ENCODE results near the gene HES6. TPM values are rescaled to one million over a fixed set of nuclear protein-coding genes. Genes with fewer than 3 reads are reported as not detected.

The HES6 gene
- total and polyA plus RNA-seq, 4 donors = 22.3 to 114 (median 76.6) TPM

GRCh38 chr2:238238311-238238765, 1.5 kb downstream of the HES6 start:
- DNase-seq (ENCODE audit: low read depth in 4 of 6, low spot score in 6 of 6) = no peak
- Histone ChIP-seq H3K36me3 (ENCODE audit: control insufficient read depth, insufficient read depth, low read length) (peaks cover 12% of the 10 kb centered on the region), H3K27ac (ENCODE audit: low read depth, low read length) (no peak overlapping the region), H3K4me1 (ENCODE audit: control insufficient read depth, insufficient read depth, low read length) (peaks cover 45% of the 10 kb centered on the region), H3K27me3 (ENCODE audit: control insufficient read depth, insufficient read depth, low read length) (no peaks in the 10 kb centered on the region), H3K9me3 (ENCODE audit: control insufficient read depth, insufficient read depth, low read length) (no peaks in the 10 kb centered on the region), H3K4me3 (ENCODE audit: low read depth, low read length) (no peak overlapping the region)
- 81% methylated on average over 2 of the region's 5 CpGs for WGBS (ENCODE audit: insufficient coverage)

GRCh38 chr2:238237431-238238135, 2.3 kb downstream of the HES6 start:
- peaks cover 12% of the 10 kb centered on the region for H3K36me3 ChIP-seq (ENCODE audit: control insufficient read depth, insufficient read depth, low read length)
- WGBS (ENCODE audit: insufficient coverage) = 91% methylated on average over 8 of the region's 11 CpGs
- peaks cover 38% of the 10 kb centered on the region for H3K4me1 ChIP-seq (ENCODE audit: control insufficient read depth, insufficient read depth, low read length)
- no peak overlapping the region for H3K4me3 ChIP-seq (ENCODE audit: low read depth, low read length)
- H3K27ac ChIP-seq (ENCODE audit: low read depth, low read length) = no peak overlapping the region
- H3K9me3 ChIP-seq (ENCODE audit: control insufficient read depth, insufficient read depth, low read length) = no peaks in the 10 kb centered on the region
- H3K27me3 ChIP-seq (ENCODE audit: control insufficient read depth, insufficient read depth, low read length) = no peaks in the 10 kb centered on the region
- no peak for DNase-seq (ENCODE audit: low read depth in 4 of 6, low spot score in 6 of 6)

- Histone ChIP-seq H3K27me3 (ENCODE audit: control insufficient read depth, insufficient read depth, low read length) (no peaks in the 10 kb centered on the region), H3K9me3 (ENCODE audit: control insufficient read depth, insufficient read depth, low read length) (no peaks in the 10 kb centered on the region), H3K36me3 (ENCODE audit: control insufficient read depth, insufficient read depth, low read length) (peaks cover 12% of the 10 kb centered on the region), H3K27ac (ENCODE audit: low read depth, low read length) (no peak overlapping the region), H3K4me1 (ENCODE audit: control insufficient read depth, insufficient read depth, low read length) (peaks cover 38% of the 10 kb centered on the region), H3K4me3 (ENCODE audit: low read depth, low read length) (no peak overlapping the region)
- 88% methylated on average over 3 of the region's 4 CpGs for WGBS (ENCODE audit: insufficient coverage)
- DNase-seq (ENCODE audit: low read depth in 4 of 6, low spot score in 6 of 6) = no peak
Observed at GRCh38 chr2:238236571-238236970, 3.3 kb downstream of the HES6 start.

- no peak for DNase-seq (ENCODE audit: low read depth in 4 of 6, low spot score in 6 of 6)
- 88% methylated on average over 6 of the region's 7 CpGs for WGBS (ENCODE audit: insufficient coverage)
- Histone ChIP-seq H3K27ac (ENCODE audit: low read depth, low read length) (no peak overlapping the region), H3K27me3 (ENCODE audit: control insufficient read depth, insufficient read depth, low read length) (no peaks in the 10 kb centered on the region), H3K9me3 (ENCODE audit: control insufficient read depth, insufficient read depth, low read length) (no peaks in the 10 kb centered on the region), H3K4me3 (ENCODE audit: low read depth, low read length) (no peak overlapping the region), H3K4me1 (ENCODE audit: control insufficient read depth, insufficient read depth, low read length) (peaks cover 39% of the 10 kb centered on the region), H3K36me3 (ENCODE audit: control insufficient read depth, insufficient read depth, low read length) (peaks cover 12% of the 10 kb centered on the region)
Observed at GRCh38 chr2:238235856-238236255, 4.0 kb downstream of the HES6 start.

GRCh38 chr2:238235331-238235732, 4.5 kb downstream of the HES6 start:
- 93% methylated on average over 11 of the region's 11 CpGs for WGBS (ENCODE audit: insufficient coverage)
- DNase-seq (ENCODE audit: low read depth in 4 of 6, low spot score in 6 of 6) = no peak
- H3K27me3 ChIP-seq (ENCODE audit: control insufficient read depth, insufficient read depth, low read length) = no peaks in the 10 kb centered on the region
- H3K4me1 ChIP-seq (ENCODE audit: control insufficient read depth, insufficient read depth, low read length) = peaks cover 35% of the 10 kb centered on the region
- no peak overlapping the region for H3K4me3 ChIP-seq (ENCODE audit: low read depth, low read length)
- H3K9me3 ChIP-seq (ENCODE audit: control insufficient read depth, insufficient read depth, low read length) = no peaks in the 10 kb centered on the region
- H3K27ac ChIP-seq (ENCODE audit: low read depth, low read length) = no peak overlapping the region
- H3K36me3 ChIP-seq (ENCODE audit: control insufficient read depth, insufficient read depth, low read length) = peaks cover 12% of the 10 kb centered on the region

- Histone ChIP-seq H3K9me3 (ENCODE audit: control insufficient read depth, insufficient read depth, low read length) (no peaks in the 10 kb centered on the region), H3K27me3 (ENCODE audit: control insufficient read depth, insufficient read depth, low read length) (no peaks in the 10 kb centered on the region), H3K36me3 (ENCODE audit: control insufficient read depth, insufficient read depth, low read length) (peaks cover 8% of the 10 kb centered on the region), H3K4me3 (ENCODE audit: low read depth, low read length) (no peak overlapping the region), H3K27ac (ENCODE audit: low read depth, low read length) (no peak overlapping the region), H3K4me1 (ENCODE audit: control insufficient read depth, insufficient read depth, low read length) (peaks cover 43% of the 10 kb centered on the region)
- DNase-seq (ENCODE audit: low read depth in 4 of 6, low spot score in 6 of 6) = no peak
- WGBS (ENCODE audit: insufficient coverage) = 91% methylated on average over 6 of the region's 12 CpGs
Observed at GRCh38 chr2:238233625-238234024, 6.2 kb downstream of the HES6 start.

- DNase-seq (ENCODE audit: low read depth in 4 of 6, low spot score in 6 of 6) = no peak
- no peaks in the 10 kb centered on the region for H3K27me3 ChIP-seq (ENCODE audit: control insufficient read depth, insufficient read depth, low read length)
- peak overlapping the region; percentile 80 for H3K4me3 ChIP-seq (ENCODE audit: low read depth, low read length)
- WGBS (ENCODE audit: insufficient coverage) = 47% methylated on average over 21 of the region's 21 CpGs
- no peaks in the 10 kb centered on the region for H3K9me3 ChIP-seq (ENCODE audit: control insufficient read depth, insufficient read depth, low read length)
- H3K27ac ChIP-seq (ENCODE audit: low read depth, low read length) = no peak overlapping the region
- peaks cover 50% of the 10 kb centered on the region for H3K4me1 ChIP-seq (ENCODE audit: control insufficient read depth, insufficient read depth, low read length)
- peaks cover 12% of the 10 kb centered on the region for H3K36me3 ChIP-seq (ENCODE audit: control insufficient read depth, insufficient read depth, low read length)
Observed at GRCh38 chr2:238231809-238232208, 8.0 kb downstream of the HES6 start.

GRCh38 chr2:238231251-238231793, 8.5 kb downstream of the HES6 start:
- Histone ChIP-seq H3K36me3 (ENCODE audit: control insufficient read depth, insufficient read depth, low read length) (peaks cover 13% of the 10 kb centered on the region), H3K27ac (ENCODE audit: low read depth, low read length) (peak overlapping the region; percentile 47), H3K9me3 (ENCODE audit: control insufficient read depth, insufficient read depth, low read length) (no peaks in the 10 kb centered on the region), H3K4me3 (ENCODE audit: low read depth, low read length) (peak overlapping the region; percentile 80), H3K27me3 (ENCODE audit: control insufficient read depth, insufficient read depth, low read length) (no peaks in the 10 kb centered on the region), H3K4me1 (ENCODE audit: control insufficient read depth, insufficient read depth, low read length) (peaks cover 53% of the 10 kb centered on the region)
- DNase-seq (ENCODE audit: low read depth in 4 of 6, low spot score in 6 of 6) = peak in 2 of 6 donors; percentile 88 to 91
- WGBS (ENCODE audit: insufficient coverage) = 2% methylated on average over 46 of the region's 46 CpGs

GRCh38 chr2:238230699-238231098, 9.1 kb downstream of the HES6 start:
- peak overlapping the region; percentile 80 for H3K4me3 ChIP-seq (ENCODE audit: low read depth, low read length)
- DNase-seq (ENCODE audit: low read depth in 4 of 6, low spot score in 6 of 6) = no peak
- 76% methylated on average over 5 of the region's 5 CpGs for WGBS (ENCODE audit: insufficient coverage)
- no peaks in the 10 kb centered on the region for H3K27me3 ChIP-seq (ENCODE audit: control insufficient read depth, insufficient read depth, low read length)
- no peaks in the 10 kb centered on the region for H3K9me3 ChIP-seq (ENCODE audit: control insufficient read depth, insufficient read depth, low read length)
- peaks cover 19% of the 10 kb centered on the region for H3K36me3 ChIP-seq (ENCODE audit: control insufficient read depth, insufficient read depth, low read length)
- H3K27ac ChIP-seq (ENCODE audit: low read depth, low read length) = no peak overlapping the region
- peaks cover 59% of the 10 kb centered on the region for H3K4me1 ChIP-seq (ENCODE audit: control insufficient read depth, insufficient read depth, low read length)

GRCh38 chr2:238228700-238229099, 11.1 kb downstream of the HES6 start:
- H3K27me3 ChIP-seq (ENCODE audit: control insufficient read depth, insufficient read depth, low read length) = no peaks in the 10 kb centered on the region
- no peaks in the 10 kb centered on the region for H3K9me3 ChIP-seq (ENCODE audit: control insufficient read depth, insufficient read depth, low read length)
- peaks cover 31% of the 10 kb centered on the region for H3K36me3 ChIP-seq (ENCODE audit: control insufficient read depth, insufficient read depth, low read length)
- WGBS (ENCODE audit: insufficient coverage) = 37% methylated on average over 4 of the region's 4 CpGs
- H3K27ac ChIP-seq (ENCODE audit: low read depth, low read length) = peak overlapping the region; percentile 71
- no peak overlapping the region for H3K4me3 ChIP-seq (ENCODE audit: low read depth, low read length)
- H3K4me1 ChIP-seq (ENCODE audit: control insufficient read depth, insufficient read depth, low read length) = peaks cover 63% of the 10 kb centered on the region
- peak in 1 of 6 donors; percentile 31 for DNase-seq (ENCODE audit: low read depth in 4 of 6, low spot score in 6 of 6)
